A549 (cell line): ENCODE measurements around the gene NACA.

ENCODE experiments used
- CEBPB ChIP-seq, 2 experiments: fragments of >200 bp in 1 of 2; sonication (Bioruptor Twin) in 1 of 2; formaldehyde crosslinking in 1 of 2; IDR thresholded peaks; 2 replicates each; pipeline ENCODE4 v1.6.1; 2012 to 2016
- CHD4 ChIP-seq: fragments of 200-600 bp; sonication (generic); IDR thresholded peaks from 2 replicates; pipeline ENCODE4 v1.6.1; 2016; ENCODE audit warnings: antibody characterized with exemption, mild to moderate bottlenecking, borderline replicate concordance
- ESRRA ChIP-seq: fragments of 150-350 bp; IDR thresholded peaks from 2 replicates; pipeline ENCODE4 v1.6.1; 2014; ENCODE audit warnings: mild to moderate bottlenecking, low read length, borderline replicate concordance
- FOSL2 ChIP-seq, 2 experiments: fragments of 450-650 bp in 1 of 2; fragments of >200 bp in 1 of 2; sonication (Bioruptor Twin) in 1 of 2; formaldehyde crosslinking; IDR thresholded peaks; 2 replicates each; pipeline versions ENCODE4 v1.5.0 to v1.6.1; 2016 to 2020; ENCODE audit warnings: mild to moderate bottlenecking in 1 of 2, moderate library complexity in 1 of 2
- HOXA7 ChIP-seq: fragments of 250-450 bp; sonication (Bioruptor Pico); IDR thresholded peaks from 2 replicates; pipeline ENCODE4 v1.5.0; 2020; ENCODE audit warnings: mild to moderate bottlenecking, moderate library complexity
- HOXB5 ChIP-seq: fragments of 250-450 bp; sonication (Bioruptor Pico); IDR thresholded peaks from 2 replicates; pipeline ENCODE4 v1.5.0; 2020; ENCODE audit warnings: mild to moderate bottlenecking, moderate library complexity
- JUN ChIP-seq, 2 experiments: fragments of >200 bp; sonication (Bioruptor Twin); formaldehyde crosslinking; IDR thresholded peaks; 2 replicates in 1 of 2; 3 replicates in 1 of 2; pipeline ENCODE4 v1.6.1; 2016 to 2017
- PHF8 ChIP-seq: fragments of 200-600 bp; sonication (generic); IDR thresholded peaks from 2 replicates; pipeline ENCODE4 v1.6.1; 2016; ENCODE audit warnings: low read depth, mild to moderate bottlenecking, antibody characterized with exemption, moderate library complexity, borderline replicate concordance
- POLR2A ChIP-seq: IDR thresholded peaks from 2 replicates; pipeline ENCODE4 v1.6.1; 2012; ENCODE audit warnings: mild to moderate bottlenecking, low read length
- REST ChIP-seq: fragments of 200-600 bp; sonication (generic); IDR thresholded peaks from 2 replicates; pipeline ENCODE4 v1.6.1; 2016; ENCODE audit warnings: antibody characterized with exemption, mild to moderate bottlenecking, moderate library complexity
- RFX5 ChIP-seq: fragments of 450-650 bp; IDR thresholded peaks from 2 replicates; pipeline ENCODE4 v1.7.1; 2014; ENCODE audit warnings: antibody characterized with exemption, mild to moderate bottlenecking, moderate library complexity
- TP53 ChIP-seq: fragments of 250-450 bp; sonication (Bioruptor Pico); IDR thresholded peaks from 2 replicates; pipeline ENCODE4 v1.5.0; 2021; ENCODE audit warnings: mild to moderate bottlenecking, moderate library complexity
- TF ChIP-seq, protein P1 (sequence below): fragments of >200 bp; sonication (Bioruptor Twin); formaldehyde crosslinking; IDR thresholded peaks from 3 replicates; pipeline ENCODE4 v1.5.1; 2016
- TF ChIP-seq, protein P2 (sequence below): fragments of 450-650 bp; IDR thresholded peaks from 2 replicates; pipeline ENCODE4 v1.6.1; 2014; ENCODE audit warnings: antibody characterized with exemption

GRCh38 chr12:56719056-56719455, 6.0 kb downstream of the NACA start:
- TF ChIP-seq, protein P1, sequence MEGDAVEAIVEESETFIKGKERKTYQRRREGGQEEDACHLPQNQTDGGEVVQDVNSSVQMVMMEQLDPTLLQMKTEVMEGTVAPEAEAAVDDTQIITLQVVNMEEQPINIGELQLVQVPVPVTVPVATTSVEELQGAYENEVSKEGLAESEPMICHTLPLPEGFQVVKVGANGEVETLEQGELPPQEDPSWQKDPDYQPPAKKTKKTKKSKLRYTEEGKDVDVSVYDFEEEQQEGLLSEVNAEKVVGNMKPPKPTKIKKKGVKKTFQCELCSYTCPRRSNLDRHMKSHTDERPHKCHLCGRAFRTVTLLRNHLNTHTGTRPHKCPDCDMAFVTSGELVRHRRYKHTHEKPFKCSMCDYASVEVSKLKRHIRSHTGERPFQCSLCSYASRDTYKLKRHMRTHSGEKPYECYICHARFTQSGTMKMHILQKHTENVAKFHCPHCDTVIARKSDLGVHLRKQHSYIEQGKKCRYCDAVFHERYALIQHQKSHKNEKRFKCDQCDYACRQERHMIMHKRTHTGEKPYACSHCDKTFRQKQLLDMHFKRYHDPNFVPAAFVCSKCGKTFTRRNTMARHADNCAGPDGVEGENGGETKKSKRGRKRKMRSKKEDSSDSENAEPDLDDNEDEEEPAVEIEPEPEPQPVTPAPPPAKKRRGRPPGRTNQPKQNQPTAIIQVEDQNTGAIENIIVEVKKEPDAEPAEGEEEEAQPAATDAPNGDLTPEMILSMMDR = no peak
- TF ChIP-seq REST (no peak), CHD4 (no peak), JUN (IDR thresholded peaks at IDR 0.05) (no peak), ESRRA (no peak), POLR2A (no peak), CEBPB (IDR thresholded peaks at IDR 0.05) (no peak), HOXB5 (CRISPR knock-in tag) (no peak), HOXA7 (CRISPR knock-in tag) (no peak), PHF8 (no peak), TP53 (CRISPR knock-in tag) (no peak), FOSL2 (IDR thresholded peaks at IDR 0.05) (no peak), FOSL2 (CRISPR knock-in tag; IDR thresholded peaks at IDR 0.05) (no peak), RFX5 (no peak)
- TF ChIP-seq, protein P2, sequence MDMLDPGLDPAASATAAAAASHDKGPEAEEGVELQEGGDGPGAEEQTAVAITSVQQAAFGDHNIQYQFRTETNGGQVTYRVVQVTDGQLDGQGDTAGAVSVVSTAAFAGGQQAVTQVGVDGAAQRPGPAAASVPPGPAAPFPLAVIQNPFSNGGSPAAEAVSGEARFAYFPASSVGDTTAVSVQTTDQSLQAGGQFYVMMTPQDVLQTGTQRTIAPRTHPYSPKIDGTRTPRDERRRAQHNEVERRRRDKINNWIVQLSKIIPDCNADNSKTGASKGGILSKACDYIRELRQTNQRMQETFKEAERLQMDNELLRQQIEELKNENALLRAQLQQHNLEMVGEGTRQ = no peak
